Small intestine (tissue), 7 donors: ENCODE measurements around the gene PRICKLE3. TPM values are rescaled to one million over a fixed set of nuclear protein-coding genes. Genes with fewer than 3 reads are reported as not detected.
"Not testable (repeated sequence)": the region's sequence is repeated elsewhere in the genome, so short reads cannot be mapped to it uniquely, and the experiment has no call there.

Source experiments
- DNase-seq, 2 donors: peaks; one replicate each; pipeline versions ENCODE4 v3.0.0 to v3.0.0-alpha.2; 2013
- FAIRE-seq: peaks from 2 replicates; lab custom pipeline; 2012; peaks lifted over from hg19 to GRCh38; lab: Jason Lieb, UNC
- H3K27ac ChIP-seq, 3 donors: one replicate each; pipeline ENCODE4 v1.5.1; 2013; ENCODE audit warnings: low read length in 2 of 3, mild to moderate bottlenecking in 2 of 3, control low read depth in 1 of 3, inconsistent platforms in 1 of 3, low read depth in 1 of 3, moderate library complexity in 1 of 3
- H3K27me3 ChIP-seq, 3 donors: one replicate each; pipeline ENCODE4 v1.6.1; 2013; ENCODE audit warnings: low read length in 3 of 3, inconsistent platforms in 1 of 3; ENCODE audit not compliant: control insufficient read depth in 3 of 3, insufficient read depth in 3 of 3
- H3K36me3 ChIP-seq, 3 donors: one replicate each; pipeline ENCODE4 v1.6.1; 2013; ENCODE audit warnings: low read length in 3 of 3, inconsistent platforms in 1 of 3, low read depth in 1 of 3, mild to moderate bottlenecking in 1 of 3, moderate library complexity in 1 of 3; ENCODE audit not compliant: control insufficient read depth in 3 of 3, insufficient read depth in 2 of 3
- H3K4me1 ChIP-seq, 3 donors: one replicate each; pipeline ENCODE4 v1.6.1; 2013; ENCODE audit warnings: low read length in 2 of 3, inconsistent platforms in 1 of 3, low read depth in 1 of 3, mild to moderate bottlenecking in 1 of 3, moderate library complexity in 1 of 3; ENCODE audit not compliant: control insufficient read depth in 3 of 3, insufficient read depth in 2 of 3
- H3K4me3 ChIP-seq, 3 donors: one replicate each; pipeline ENCODE4 v1.5.1; 2013; ENCODE audit warnings: low read length in 3 of 3, control low read depth in 1 of 3, inconsistent platforms in 1 of 3, low read depth in 1 of 3, mild to moderate bottlenecking in 1 of 3, moderate library complexity in 1 of 3
- H3K9me3 ChIP-seq, 2 donors: one replicate each; pipeline ENCODE4 v1.6.1; 2013; ENCODE audit warnings: low read depth in 1 of 2, low read length in 1 of 2; ENCODE audit not compliant: control insufficient read depth in 2 of 2, insufficient read depth in 1 of 2
- WGBS, 3 donors: extraction: QIAGEN DNeasy Blood & Tissue Kit; methylation state at CpG; one replicate each; pipeline ENCODE4 v1.1.7; 2013; 5-methylcytosine and 5-hydroxymethylcytosine counted together
- polyA plus RNA-seq, 4 donors: library from polyadenylated mRNA; stranded (reverse) in 3 of 4; unstranded in 1 of 4; fragments of 200-250 nt in 3 of 4; fragments of 120-200 nt in 1 of 4; gene quantifications; one replicate each; pipeline versions ENCODE4 v1.2.1 to v1.2.3, GENCODE V29; 2013
- donor health status: healthy with polysubstance abuse.
- donor health status: control.
- donor health status: control.
- donor health status: Bipolar disorder and iron deficiency.
- donor health status: healthy.

The PRICKLE3 gene
- polyA plus RNA-seq, 4 donors: 3.6 to 6.8 (median 5.5) TPM

DNA sequence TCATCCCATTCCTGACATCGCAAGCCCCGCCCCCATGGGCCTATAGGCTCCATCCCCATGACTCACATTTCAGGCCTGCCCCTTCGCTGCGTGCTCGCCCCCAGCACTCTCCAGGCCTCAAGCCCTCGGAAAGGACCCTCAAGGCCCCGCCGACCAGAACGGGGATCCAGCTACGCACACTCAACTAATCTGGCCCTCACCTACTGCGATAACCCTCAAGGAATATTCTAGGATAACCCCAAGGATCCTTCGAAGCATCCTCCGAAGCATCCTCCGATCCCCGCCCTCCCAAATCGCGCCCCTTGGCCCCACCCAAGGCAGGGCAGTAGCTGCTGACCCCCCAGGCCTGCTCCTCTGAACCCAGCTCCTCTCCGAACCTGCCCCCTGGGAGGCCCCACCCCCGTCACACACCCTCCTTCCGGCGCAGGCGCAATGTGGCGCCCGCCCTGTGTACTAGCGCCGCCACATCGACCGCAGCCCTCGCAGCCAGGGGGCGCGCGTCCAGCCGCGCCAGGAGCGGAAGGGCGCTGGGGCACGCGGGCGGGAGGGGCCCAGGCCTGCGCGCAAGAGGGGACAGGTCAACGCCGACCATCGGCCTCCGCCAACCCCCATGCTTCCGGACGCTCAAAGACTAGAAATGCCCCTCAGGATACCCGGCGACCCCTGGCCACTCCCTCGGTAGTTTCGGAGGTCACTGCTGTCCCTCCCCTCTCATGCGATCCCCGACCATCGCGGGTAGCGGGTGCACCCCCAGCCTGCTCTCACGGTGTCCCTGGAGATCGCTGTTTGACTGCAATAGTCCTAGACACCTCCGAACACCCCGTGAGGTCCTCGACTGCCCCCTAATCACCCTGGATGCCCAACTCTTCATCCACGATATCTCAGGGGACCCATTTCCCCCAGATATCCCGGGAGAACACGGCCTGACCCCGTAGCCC lies 30.0 kb downstream of the PRICKLE3 start:
- Histone ChIP-seq H3K27ac (peak overlapping the region; percentile 75 to 92 (median 85)), H3K4me1 (peaks cover 0 to 3% (median 0%) of the 10 kb centered on the region in 3 donors), H3K36me3 (no peaks in the 10 kb centered on the region), H3K27me3 (no peaks in the 10 kb centered on the region), H3K9me3 (no peaks in the 10 kb centered on the region), H3K4me3 (peak overlapping the region in 2 of 3 donors; percentile 42 to 52)
- DNase-seq (peak; percentile 83 to 91), FAIRE-seq (no peak)
- WGBS, 3 donors: 1 to 43% (median 11%) methylated on average over 26 to 65 of the region's 65 CpGs

DNA sequence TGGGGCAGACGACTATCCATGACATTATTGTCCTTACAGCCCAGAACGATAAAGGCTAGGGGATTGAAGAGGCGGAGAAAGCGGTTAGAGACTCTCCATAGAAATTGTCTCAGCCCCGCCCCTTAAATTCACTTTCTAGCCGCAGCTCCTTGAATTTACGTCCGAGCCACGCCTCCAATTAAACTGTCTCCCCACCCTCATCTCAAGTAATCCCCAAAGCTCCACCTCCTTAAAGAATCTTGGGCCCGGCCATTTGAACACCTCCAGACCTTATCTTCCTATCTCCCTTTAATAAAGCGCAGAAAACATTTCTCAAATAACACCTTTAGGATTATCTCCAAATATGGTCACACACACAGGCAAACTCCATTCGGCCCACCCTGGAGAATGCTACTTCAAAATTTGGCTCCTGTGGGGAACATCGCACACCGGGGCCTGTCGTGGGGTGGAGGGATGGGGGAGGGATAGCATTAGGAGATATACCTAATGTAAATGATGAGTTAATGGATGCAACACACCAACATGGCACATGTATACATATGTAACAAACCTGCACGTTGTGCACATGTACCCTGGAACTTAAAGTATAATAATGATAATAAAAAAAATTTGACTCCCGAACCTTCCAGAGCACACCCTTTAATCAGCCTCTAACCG lies 30.8 kb downstream of the PRICKLE3 start:
- Histone ChIP-seq H3K27me3 (no peaks in the 10 kb centered on the region), H3K36me3 (no peaks in the 10 kb centered on the region), H3K4me1 (peaks cover 0 to 3% (median 0%) of the 10 kb centered on the region in 3 donors), H3K27ac (peak overlapping the region in 2 of 3 donors; percentile 85 to 92), H3K4me3 (peak overlapping the region; percentile 16 to 52 (median 17)), H3K9me3 (no peaks in the 10 kb centered on the region)
- DNase-seq (peak; percentile 52 to 82), FAIRE-seq (no peak)
- WGBS, 3 donors: 4 to 33% (median 15%) methylated on average over 14 to 18 of the region's 18 CpGs

DNA sequence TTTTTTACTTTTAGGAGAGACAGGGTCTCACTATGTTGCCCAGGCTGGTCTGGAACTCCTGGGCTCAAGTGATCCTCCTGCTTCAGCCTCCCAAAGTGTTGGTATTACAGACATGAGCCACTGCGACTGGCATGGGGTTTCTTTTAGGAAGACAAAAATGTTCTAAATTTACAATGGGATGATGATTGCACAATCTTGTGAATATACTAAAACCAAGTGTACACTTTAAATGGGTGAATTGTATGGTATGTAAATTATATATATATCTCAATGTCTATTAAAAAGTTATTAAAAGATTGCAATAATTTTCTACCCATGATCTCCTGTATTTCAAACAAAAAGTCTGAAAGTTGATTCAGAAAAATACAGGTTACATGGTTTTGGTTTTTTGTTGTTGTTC lies 32.7 kb downstream of the PRICKLE3 start:
- DNase-seq (no peak), FAIRE-seq (no peak)
- WGBS, 3 donors: 83 to 100% (median 91%) methylated on average over 1 of the region's 1 CpG
- Histone ChIP-seq H3K27ac (no peak overlapping the region), H3K36me3 (no peaks in the 10 kb centered on the region), H3K27me3 (no peaks in the 10 kb centered on the region), H3K9me3 (peaks cover 0 to 2% of the 10 kb centered on the region in 2 donors), H3K4me3 (no peak overlapping the region), H3K4me1 (peaks cover 0 to 8% (median 0%) of the 10 kb centered on the region in 3 donors)

DNA sequence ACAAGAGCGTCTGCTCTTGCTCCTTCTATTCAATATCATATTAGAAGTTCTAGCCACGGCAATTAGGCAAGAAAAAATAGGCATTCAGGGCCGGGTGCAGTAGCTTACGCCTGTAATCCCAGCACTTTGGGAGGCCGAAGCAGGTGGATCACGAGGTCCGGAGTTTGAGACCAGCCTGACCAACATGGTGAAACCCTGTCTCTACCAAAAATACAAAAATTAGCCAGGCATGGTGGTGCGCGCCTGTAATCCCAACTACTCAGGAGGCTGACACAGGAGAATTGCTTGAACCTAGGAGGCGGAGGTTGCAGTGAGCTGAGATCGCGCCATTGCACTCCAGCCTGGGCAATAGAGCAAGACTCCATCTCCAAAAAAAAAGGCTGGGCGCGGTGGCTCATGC lies 36.9 kb downstream of the PRICKLE3 start:
- H3K4me1 ChIP-seq, FAIRE-seq: not testable (repeated sequence)
- WGBS, 3 donors: 93 to 96% (median 93%) methylated on average over 14 of the region's 14 CpGs

DNA sequence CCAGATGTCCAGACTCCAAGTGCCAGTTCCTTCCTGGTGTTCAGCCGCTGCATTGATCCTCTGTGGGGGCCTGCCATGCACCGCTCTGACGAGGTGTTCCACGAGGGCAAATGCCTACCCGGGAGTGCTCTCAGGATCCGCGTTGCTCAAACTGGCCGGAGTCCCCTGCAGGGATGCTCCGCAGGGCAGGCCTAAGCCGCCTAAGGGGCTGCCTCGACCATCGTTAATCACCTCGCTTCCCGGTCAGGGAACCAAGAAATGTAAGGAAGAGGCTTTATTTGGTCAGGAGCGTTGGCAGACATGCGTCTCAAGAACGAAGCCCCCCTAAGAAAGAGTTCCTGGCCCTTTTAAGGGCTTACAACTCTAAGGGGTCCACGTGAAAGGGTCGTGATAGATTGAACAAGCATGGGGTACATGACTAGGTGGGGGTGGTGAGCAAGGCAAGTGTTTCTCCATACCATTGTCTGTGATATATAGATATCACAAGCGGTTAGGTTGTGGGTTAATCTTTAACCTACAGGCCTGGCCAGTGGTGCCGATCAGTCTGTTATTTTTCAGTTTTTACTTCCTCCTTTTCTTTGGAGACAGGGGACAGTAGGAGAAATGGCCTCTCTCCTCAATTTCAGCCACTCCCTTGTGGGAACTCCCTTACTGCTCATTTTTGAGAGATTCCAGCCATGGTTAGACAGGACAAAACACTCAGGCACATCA lies 37.6 kb downstream of the PRICKLE3 start:
- H3K36me3 ChIP-seq, H3K4me1 ChIP-seq, H3K4me3 ChIP-seq, FAIRE-seq, H3K27me3 ChIP-seq: not testable (repeated sequence)
- Histone ChIP-seq H3K27ac (peak overlapping the region; percentile 67 to 79 (median 70)), H3K9me3 (peaks cover 0 to 11% of the 10 kb centered on the region in 2 donors)
- 71 to 77% (median 75%) methylated on average over 21 of the region's 21 CpGs for WGBS, 3 donors
- DNase-seq: peak; percentile 60 to 65

More for the DNA sequence above, 36.9 kb downstream of the PRICKLE3 start:
- H3K27ac ChIP-seq: peak overlapping the region; percentile 67 to 79 (median 70)
- H3K36me3 ChIP-seq, H3K27me3 ChIP-seq, H3K4me3 ChIP-seq, DNase-seq: not testable (repeated sequence)
- peaks cover 0 to 11% of the 10 kb centered on the region in 2 donors for H3K9me3 ChIP-seq

DNA sequence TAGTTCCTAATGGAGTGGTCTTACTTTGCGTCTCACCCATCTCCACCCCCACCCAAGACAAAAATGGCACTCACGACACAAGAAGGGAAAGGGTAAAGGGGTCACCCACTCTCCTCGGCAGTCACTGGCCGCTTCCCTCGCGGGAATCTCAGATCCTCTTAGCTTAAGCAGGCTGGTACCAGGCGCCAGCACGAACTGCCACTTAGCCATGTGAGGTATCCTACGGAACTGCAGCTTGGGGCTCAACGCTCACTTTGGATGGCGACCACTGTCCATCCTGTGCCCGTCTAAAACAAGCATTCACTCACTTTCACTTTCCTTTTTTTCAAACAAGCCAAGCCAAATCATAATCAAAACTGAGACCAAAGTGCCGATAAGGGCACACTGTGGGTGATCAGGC lies 38.2 kb downstream of the PRICKLE3 start:
- H3K27ac ChIP-seq: no peak overlapping the region
- WGBS, 3 donors: 87 to 90% (median 89%) methylated on average over 11 to 13 of the region's 13 CpGs
- peaks cover 0 to 11% of the 10 kb centered on the region in 2 donors for H3K9me3 ChIP-seq
- H3K4me3 ChIP-seq: no peak overlapping the region
- no peak for DNase-seq
- no peak for FAIRE-seq
- no peaks in the 10 kb centered on the region for H3K27me3 ChIP-seq
- no peaks in the 10 kb centered on the region for H3K36me3 ChIP-seq
- peaks cover 0 to 9% (median 0%) of the 10 kb centered on the region in 3 donors for H3K4me1 ChIP-seq

DNA sequence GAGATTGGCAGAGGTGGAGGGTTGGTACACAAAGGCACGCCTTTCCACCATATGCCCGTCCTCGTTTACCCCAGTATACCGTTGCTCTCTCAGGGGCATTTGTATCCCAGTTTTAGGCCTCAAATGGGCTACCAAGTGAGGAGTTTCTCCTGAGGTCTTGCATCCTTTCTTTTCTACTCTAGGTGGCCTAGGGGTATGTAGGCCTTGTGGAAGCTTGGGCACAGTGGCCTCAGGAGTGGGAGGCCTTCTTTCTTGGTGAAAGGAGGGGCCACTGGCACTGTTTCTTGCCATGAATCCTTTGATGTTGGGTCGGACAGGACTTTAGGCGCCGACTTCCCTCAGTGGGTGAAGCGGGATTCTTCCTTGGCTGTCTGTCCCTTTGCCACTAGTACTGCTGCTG lies 38.9 kb downstream of the PRICKLE3 start:
- H3K9me3 ChIP-seq: peaks cover 0 to 12% of the 10 kb centered on the region in 2 donors
- H3K4me1 ChIP-seq: peaks cover 0 to 9% (median 0%) of the 10 kb centered on the region in 3 donors
- no peak overlapping the region for H3K4me3 ChIP-seq
- 86 to 98% (median 87%) methylated on average over 7 to 8 of the region's 8 CpGs for WGBS, 3 donors
- H3K27me3 ChIP-seq: no peaks in the 10 kb centered on the region
- H3K36me3 ChIP-seq: no peaks in the 10 kb centered on the region
- DNase-seq (no peak), FAIRE-seq (no peak)
- H3K27ac ChIP-seq: no peak overlapping the region

DNA sequence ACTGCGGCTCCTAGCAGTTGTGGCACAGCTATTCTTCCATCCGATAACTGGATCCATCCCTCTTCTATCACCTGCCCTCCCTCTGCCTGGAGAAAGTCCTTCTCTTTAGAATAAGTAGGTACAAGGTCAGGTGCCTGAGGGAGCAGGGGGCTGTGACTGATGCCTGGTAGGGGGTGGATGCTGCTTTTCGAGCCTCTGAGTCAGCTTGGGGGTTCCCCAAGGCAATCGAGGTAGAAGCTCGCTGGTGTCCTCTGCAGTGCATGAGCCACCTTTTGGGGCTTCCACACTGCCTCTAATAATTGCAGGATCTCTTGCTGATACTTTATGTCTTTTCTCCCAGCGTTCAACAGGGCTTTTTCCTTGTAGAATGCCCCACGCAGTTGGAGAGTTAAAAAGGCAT lies 43.0 kb downstream of the PRICKLE3 start:
- DNase-seq, H3K27ac ChIP-seq, H3K27me3 ChIP-seq, H3K4me3 ChIP-seq, H3K4me1 ChIP-seq, FAIRE-seq, H3K36me3 ChIP-seq: not testable (repeated sequence)
- 74 to 88% (median 79%) methylated on average over 7 of the region's 7 CpGs for WGBS, 3 donors
- H3K9me3 ChIP-seq: peaks cover 0 to 33% of the 10 kb centered on the region in 2 donors
